Activated T-helper 2 cell treated with anti-CD3 and anti-CD28 coated beads, Interferon-gamma antibody, Interleukin-2, Interleukin-4, amounts not matched to agents 10 μg/mL and 5 μg/mL and 100 μg/mL, durations not matched to agents 14 hours and 24 hours and 36 hours (primary cell): ENCODE measurements around the gene HSPBP1. TPM values are rescaled to one million over a fixed set of nuclear protein-coding genes. Genes with fewer than 3 reads are reported as not detected.
A peak's percentile ranks its signal among the peaks of the same experiment; 100 is the strongest.
"Not testable (repeated sequence)": the region's sequence is repeated elsewhere in the genome, so short reads cannot be mapped to it uniquely, and the experiment has no call there.

ENCODE experiments used
- DNase-seq: peaks from one replicate; pipeline ENCODE4 v3.0.0; 2021; ENCODE audit warnings: low spot score
- H3K27ac Mint-ChIP-seq: one replicate; pipeline ENCODE4 v1.8.0; 2021; ENCODE audit warnings: mixed read lengths
- H3K27me3 Mint-ChIP-seq: one replicate; pipeline ENCODE4 v1.8.0; 2021; ENCODE audit warnings: low read depth, mixed read lengths
- H3K36me3 Mint-ChIP-seq: one replicate; pipeline ENCODE4 v1.8.0; 2021; ENCODE audit warnings: low read depth, mixed read lengths
- H3K4me1 Mint-ChIP-seq: one replicate; pipeline ENCODE4 v1.8.0; 2021; ENCODE audit warnings: low read depth, mixed read lengths
- H3K4me3 Mint-ChIP-seq: one replicate; pipeline ENCODE4 v1.8.0; 2021; ENCODE audit warnings: low read depth, mild to moderate bottlenecking, moderate library complexity, mixed read lengths
- H3K9me3 Mint-ChIP-seq: one replicate; pipeline ENCODE4 v1.8.0; 2021; ENCODE audit warnings: mixed read lengths
- intact Hi-C: fragments of 100-400 bp; cut with micrococcal nuclease; formaldehyde crosslinking; loops from one replicate; pipeline ENCODE4 v1.15.1; 2023
- total RNA-seq: library from RNA; stranded (reverse); gene quantifications from 2 replicates; pipeline ENCODE4 v1.2.3, GENCODE V29; 2022

The HSPBP1 gene
- total RNA-seq, 1 donor from 2014 or later = 59.3 TPM

GRCh38 chr19:55229145-55229788, 50.6 kb downstream of the HSPBP1 start:
- H3K36me3 Mint-ChIP-seq = peaks cover 52% of the 10 kb centered on the region
- no peaks in the 10 kb centered on the region for H3K9me3 Mint-ChIP-seq
- intact Hi-C loops = no loop called here
- no peaks in the 10 kb centered on the region for H3K4me1 Mint-ChIP-seq
- no peak for DNase-seq
- no peak overlapping the region for H3K4me3 Mint-ChIP-seq
- H3K27ac Mint-ChIP-seq = no peak overlapping the region
- no peaks in the 10 kb centered on the region for H3K27me3 Mint-ChIP-seq

GRCh38 chr19:55228403-55229031, 51.4 kb downstream of the HSPBP1 start, which contains the start of gene TMEM86B:
TMEM86B (minus strand) TSS chr19:55228763; CDS start chr19:55228741, 22 bp downstream.
- Mint-ChIP-seq H3K4me3 (no peak within 1 kb of the TSS), H3K36me3 (peaks cover 47% of the 10 kb centered on the region), H3K27ac (no peak within 1 kb of the TSS), H3K4me1 (no peaks in the 10 kb centered on the region), H3K9me3 (no peaks in the 10 kb centered on the region), H3K27me3 (no peaks in the 10 kb centered on the region)
- intact Hi-C loops = no loop called here
- no peak for DNase-seq

- DNase-seq = no peak
- Mint-ChIP-seq H3K27me3 (no peaks in the 10 kb centered on the region), H3K4me1 (no peaks in the 10 kb centered on the region), H3K9me3 (no peaks in the 10 kb centered on the region), H3K27ac (no peak overlapping the region), H3K36me3 (peaks cover 42% of the 10 kb centered on the region), H3K4me3 (no peak overlapping the region)
- intact Hi-C loops = no loop called here
Observed at GRCh38 chr19:55228015-55228391, 51.9 kb downstream of the HSPBP1 start.

GRCh38 chr19:55227241-55228014, 52.5 kb downstream of the HSPBP1 start:
- intact Hi-C loops = no loop called here
- Mint-ChIP-seq H3K27me3 (no peaks in the 10 kb centered on the region), H3K9me3 (no peaks in the 10 kb centered on the region), H3K4me3 (no peak overlapping the region), H3K27ac (no peak overlapping the region), H3K36me3 (peaks cover 36% of the 10 kb centered on the region), H3K4me1 (no peaks in the 10 kb centered on the region)
- no peak for DNase-seq

- no peaks in the 10 kb centered on the region for H3K27me3 Mint-ChIP-seq
- no peak overlapping the region for H3K27ac Mint-ChIP-seq
- H3K36me3 Mint-ChIP-seq = peaks cover 30% of the 10 kb centered on the region
- no peaks in the 10 kb centered on the region for H3K4me1 Mint-ChIP-seq
- no peak overlapping the region for H3K4me3 Mint-ChIP-seq
- DNase-seq = no peak
- H3K9me3 Mint-ChIP-seq = no peaks in the 10 kb centered on the region
- intact Hi-C loops = no loop called here
Observed at GRCh38 chr19:55226788-55227187, 53.1 kb downstream of the HSPBP1 start.

- H3K9me3 Mint-ChIP-seq = no peaks in the 10 kb centered on the region
- no peak overlapping the region for H3K27ac Mint-ChIP-seq
- no peak for DNase-seq
- H3K27me3 Mint-ChIP-seq = no peaks in the 10 kb centered on the region
- no peaks in the 10 kb centered on the region for H3K4me1 Mint-ChIP-seq
- intact Hi-C loops = no loop called here
- H3K36me3 Mint-ChIP-seq = peaks cover 34% of the 10 kb centered on the region
- H3K4me3 Mint-ChIP-seq = no peak overlapping the region
Observed at GRCh38 chr19:55226273-55226672, 53.6 kb downstream of the HSPBP1 start.

GRCh38 chr19:55225415-55225958, 54.4 kb downstream of the HSPBP1 start:
- H3K27me3 Mint-ChIP-seq = no peaks in the 10 kb centered on the region
- no peaks in the 10 kb centered on the region for H3K4me1 Mint-ChIP-seq
- H3K27ac Mint-ChIP-seq = peak overlapping the region; percentile 4
- peaks cover 38% of the 10 kb centered on the region for H3K36me3 Mint-ChIP-seq
- intact Hi-C loops = no loop called here
- no peak overlapping the region for H3K4me3 Mint-ChIP-seq
- DNase-seq = no peak
- H3K9me3 Mint-ChIP-seq = no peaks in the 10 kb centered on the region

- H3K27ac Mint-ChIP-seq, H3K4me1 Mint-ChIP-seq, H3K4me3 Mint-ChIP-seq, intact Hi-C loops, DNase-seq, H3K9me3 Mint-ChIP-seq, H3K27me3 Mint-ChIP-seq: not testable (repeated sequence)
- peaks cover 39% of the 10 kb centered on the region for H3K36me3 Mint-ChIP-seq
Observed at GRCh38 chr19:55224679-55225414, 55.1 kb downstream of the HSPBP1 start.

GRCh38 chr19:55224038-55224665, 55.8 kb downstream of the HSPBP1 start:
- intact Hi-C loops = no loop called here
- Mint-ChIP-seq H3K9me3 (no peaks in the 10 kb centered on the region), H3K27ac (no peak overlapping the region), H3K27me3 (no peaks in the 10 kb centered on the region), H3K36me3 (peaks cover 39% of the 10 kb centered on the region), H3K4me3 (no peak overlapping the region), H3K4me1 (no peaks in the 10 kb centered on the region)
- no peak for DNase-seq

- intact Hi-C loops = no loop called here
- H3K27me3 Mint-ChIP-seq = no peaks in the 10 kb centered on the region
- DNase-seq = no peak
- no peaks in the 10 kb centered on the region for H3K4me1 Mint-ChIP-seq
- H3K27ac Mint-ChIP-seq = no peak overlapping the region
- H3K36me3 Mint-ChIP-seq = peaks cover 39% of the 10 kb centered on the region
- H3K4me3 Mint-ChIP-seq = no peak overlapping the region
- no peaks in the 10 kb centered on the region for H3K9me3 Mint-ChIP-seq
Observed at GRCh38 chr19:55223291-55224037, 56.4 kb downstream of the HSPBP1 start.

GRCh38 chr19:55220525-55220924, 59.4 kb downstream of the HSPBP1 start:
- Mint-ChIP-seq H3K27ac (no peak overlapping the region), H3K36me3 (peaks cover 21% of the 10 kb centered on the region), H3K4me1 (peaks cover 9% of the 10 kb centered on the region), H3K4me3 (no peak overlapping the region), H3K9me3 (no peaks in the 10 kb centered on the region), H3K27me3 (no peaks in the 10 kb centered on the region)
- DNase-seq = no peak
- intact Hi-C loops = no loop called here
